ES-I3 (cell line): Measurements from ENCODE around the gene SLC22A1.
"Not testable (repeated sequence)": the region's sequence is repeated elsewhere in the genome, so short reads cannot be mapped to it uniquely, and the experiment has no call there.

Experiments used
- H3K36me3 ChIP-seq: 2 replicates; pipeline ENCODE4 v1.6.1; 2013; ENCODE audit warnings: mild to moderate bottlenecking, low read length, control low read depth, moderate library complexity; ENCODE audit not compliant: insufficient read depth
- H3K4me1 ChIP-seq: 2 replicates; pipeline ENCODE4 v1.6.1; 2013; ENCODE audit warnings: mild to moderate bottlenecking, control low read depth, low read length; ENCODE audit not compliant: insufficient read depth
- H3K9ac ChIP-seq: 2 replicates; pipeline ENCODE4 v1.6.1; 2013; ENCODE audit warnings: low read depth, mild to moderate bottlenecking, low read length, moderate library complexity
- H3K9me3 ChIP-seq: 2 replicates; pipeline ENCODE4 v1.6.1; 2013; ENCODE audit warnings: mild to moderate bottlenecking, low read length, moderate library complexity; ENCODE audit not compliant: control insufficient read depth, insufficient read depth

SLC22A1 gene

GRCh38 chr6:160146454-160147145 is 25.0 kb downstream of the SLC22A1 start:
- no peaks in the 10 kb centered on the region for H3K36me3 ChIP-seq
- no peak overlapping the region for H3K9ac ChIP-seq
- no peaks in the 10 kb centered on the region for H3K4me1 ChIP-seq
- no peaks in the 10 kb centered on the region for H3K9me3 ChIP-seq

- Histone ChIP-seq H3K4me1 (no peaks in the 10 kb centered on the region), H3K9ac (no peak overlapping the region), H3K9me3 (no peaks in the 10 kb centered on the region), H3K36me3 (no peaks in the 10 kb centered on the region)
These were observed 25.5 kb downstream of the SLC22A1 start for GRCh38 chr6:160147146-160147536.

GRCh38 chr6:160154471-160154870 is 32.9 kb downstream of the SLC22A1 start:
- H3K9ac ChIP-seq: no peak overlapping the region
- H3K36me3 ChIP-seq: no peaks in the 10 kb centered on the region
- H3K9me3 ChIP-seq: no peaks in the 10 kb centered on the region
- H3K4me1 ChIP-seq: no peaks in the 10 kb centered on the region

GRCh38 chr6:160156842-160157241 is 35.2 kb downstream of the SLC22A1 start:
- Histone ChIP-seq H3K4me1 (peaks cover 8% of the 10 kb centered on the region; the same call in 1 of the 2 replicates), H3K36me3 (no peaks in the 10 kb centered on the region), H3K9me3 (no peaks in the 10 kb centered on the region), H3K9ac (no peak overlapping the region)

- no peaks in the 10 kb centered on the region for H3K9me3 ChIP-seq
- no peaks in the 10 kb centered on the region for H3K36me3 ChIP-seq
- H3K9ac ChIP-seq: no peak overlapping the region
- peaks cover 10% of the 10 kb centered on the region; the same call in 1 of the 2 replicates for H3K4me1 ChIP-seq
These were observed 38.8 kb downstream of the SLC22A1 start for GRCh38 chr6:160160450-160160849.

- no peak overlapping the region for H3K9ac ChIP-seq
- no peaks in the 10 kb centered on the region for H3K36me3 ChIP-seq
- peaks cover 10% of the 10 kb centered on the region; the same call in 1 of the 2 replicates for H3K4me1 ChIP-seq
- H3K9me3 ChIP-seq: no peaks in the 10 kb centered on the region
These were observed 39.5 kb downstream of the SLC22A1 start for GRCh38 chr6:160160929-160161646.

- Histone ChIP-seq H3K4me1 (peaks cover 10% of the 10 kb centered on the region; the same call in 1 of the 2 replicates), H3K9me3 (no peaks in the 10 kb centered on the region), H3K9ac (no peak overlapping the region), H3K36me3 (no peaks in the 10 kb centered on the region)
These were observed 40.0 kb downstream of the SLC22A1 start for GRCh38 chr6:160161647-160161986.

GRCh38 chr6:160162030-160162566 is 40.5 kb downstream of the SLC22A1 start:
- Histone ChIP-seq H3K9me3 (no peaks in the 10 kb centered on the region), H3K9ac (no peak overlapping the region), H3K4me1 (peaks cover 10% of the 10 kb centered on the region; the same call in 1 of the 2 replicates), H3K36me3 (no peaks in the 10 kb centered on the region)

- Histone ChIP-seq H3K9ac (no peak overlapping the region), H3K36me3 (no peaks in the 10 kb centered on the region), H3K4me1 (peaks cover 10% of the 10 kb centered on the region; the same call in 1 of the 2 replicates), H3K9me3 (no peaks in the 10 kb centered on the region)
These were observed 41.8 kb downstream of the SLC22A1 start for GRCh38 chr6:160163425-160163824.

- H3K4me1 ChIP-seq: peaks cover 10% of the 10 kb centered on the region; the same call in 1 of the 2 replicates
These were observed 42.3 kb downstream of the SLC22A1 start for GRCh38 chr6:160163912-160164311.

GRCh38 chr6:160165928-160166327 is 44.3 kb downstream of the SLC22A1 start:
- not testable (repeated sequence) for H3K36me3 ChIP-seq, H3K9me3 ChIP-seq, H3K4me1 ChIP-seq, H3K9ac ChIP-seq

More at GRCh38 chr6:160163912-160164311, 42.3 kb downstream of the SLC22A1 start:
- no peak overlapping the region for H3K9ac ChIP-seq
- no peaks in the 10 kb centered on the region for H3K9me3 ChIP-seq
- H3K36me3 ChIP-seq: no peaks in the 10 kb centered on the region

GRCh38 chr6:160167604-160168399 is 46.2 kb downstream of the SLC22A1 start:
- Histone ChIP-seq H3K4me1 (no peaks in the 10 kb centered on the region), H3K36me3 (no peaks in the 10 kb centered on the region), H3K9me3 (no peaks in the 10 kb centered on the region), H3K9ac (no peak overlapping the region)

GRCh38 chr6:160170018-160170680 is 48.5 kb downstream of the SLC22A1 start:
- no peaks in the 10 kb centered on the region for H3K36me3 ChIP-seq
- H3K4me1 ChIP-seq: peaks cover 5% of the 10 kb centered on the region
- H3K9me3 ChIP-seq: no peaks in the 10 kb centered on the region; the same call in 1 of the 2 replicates
- no peak overlapping the region for H3K9ac ChIP-seq

GRCh38 chr6:160172704-160173103 is 51.1 kb downstream of the SLC22A1 start:
- Histone ChIP-seq H3K9ac (no peak overlapping the region), H3K4me1 (peaks cover 6% of the 10 kb centered on the region), H3K36me3 (no peaks in the 10 kb centered on the region), H3K9me3 (no peaks in the 10 kb centered on the region; the same call in 1 of the 2 replicates)
